ENCODE results near the gene ALG6.
"Not testable (repeated sequence)": the region's sequence is repeated elsewhere in the genome, so short reads cannot be mapped to it uniquely, and the experiment has no call there.

Gene ALG6

DNA sequence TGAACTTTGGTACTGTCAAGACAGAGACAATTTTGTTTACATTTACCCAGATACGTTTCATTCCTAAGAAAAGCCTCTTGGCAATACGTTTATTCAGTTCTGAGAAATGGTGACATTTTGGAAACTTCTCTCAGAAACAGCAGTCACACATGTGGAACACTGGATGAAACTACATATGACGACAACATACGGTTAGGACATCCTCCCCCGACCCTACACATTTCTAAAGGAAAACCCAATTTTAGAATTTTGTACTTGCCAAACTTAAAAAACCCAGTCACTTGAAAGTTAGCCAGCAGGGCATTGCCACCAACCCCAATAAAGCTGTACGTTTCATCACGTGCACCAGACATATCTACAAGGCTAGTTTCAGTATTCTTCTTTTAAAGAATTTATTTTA lies 98.8 kb downstream of the ALG6 start:
- no peak for TF ChIP-seq POLR2A (IDR thresholded peaks at IDR 0.05; ENCODE audit: low read depth, low read length)
- DNase-seq (ENCODE audit: insufficient read length, low spot score) (no peak), FAIRE-seq (no peak)

- no peak for DNase-seq (ENCODE audit: insufficient read length, low spot score)
- no peak for TF ChIP-seq POLR2A (IDR thresholded peaks at IDR 0.05; ENCODE audit: low read depth, low read length)
- FAIRE-seq: no peak
These were observed 99.3 kb downstream of the ALG6 start for GRCh38 chr1:63466759-63467158.

DNA sequence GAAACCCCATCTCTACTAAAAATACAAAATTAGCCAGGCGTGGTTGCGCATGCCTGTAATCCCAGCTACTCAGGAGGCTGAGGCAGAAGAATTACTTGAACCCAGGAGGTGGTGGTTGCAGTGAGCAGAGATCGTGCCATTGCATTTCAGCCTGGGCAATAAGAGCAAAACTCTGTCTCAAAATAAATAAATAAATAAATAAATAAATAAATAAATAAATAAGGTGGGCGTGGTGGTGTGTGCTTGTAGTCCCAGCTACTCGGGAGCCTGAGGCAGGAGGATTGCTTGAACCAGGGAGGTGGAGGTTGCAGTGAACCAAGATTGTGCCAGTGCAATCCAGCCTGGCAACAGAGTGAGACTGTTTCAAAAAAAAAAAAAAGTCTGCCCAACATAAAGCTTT lies 101.3 kb downstream of the ALG6 start:
- not testable (repeated sequence) for DNase-seq (ENCODE audit: insufficient read length, low spot score); FAIRE-seq

GRCh38 chr1:63475761-63476160 lies 108.3 kb downstream of the ALG6 start:
- no peak for TF ChIP-seq POLR2A (IDR thresholded peaks at IDR 0.05; ENCODE audit: low read depth, low read length)
- DNase-seq (ENCODE audit: insufficient read length, low spot score) (no peak), FAIRE-seq (no peak)

- DNase-seq (ENCODE audit: insufficient read length, low spot score) (no peak), FAIRE-seq (no peak)
- no peak for TF ChIP-seq POLR2A (IDR thresholded peaks at IDR 0.05; ENCODE audit: low read depth, low read length)
These were observed 112.6 kb downstream of the ALG6 start for GRCh38 chr1:63480057-63480456.

- no peak for TF ChIP-seq POLR2A (IDR thresholded peaks at IDR 0.05; ENCODE audit: low read depth, low read length)
- FAIRE-seq: no peak
- no peak for DNase-seq (ENCODE audit: insufficient read length, low spot score)
These were observed 119.2 kb downstream of the ALG6 start for GRCh38 chr1:63486629-63487028.

- DNase-seq (ENCODE audit: insufficient read length, low spot score) (no peak), FAIRE-seq (no peak)
- no peak for TF ChIP-seq POLR2A (IDR thresholded peaks at IDR 0.05; ENCODE audit: low read depth, low read length)
These were observed 120.1 kb downstream of the ALG6 start for GRCh38 chr1:63487336-63488065.

All from H54 (cell line).